ENCODE data around the gene KCNAB2. TPM values are rescaled to one million over a fixed set of nuclear protein-coding genes. Genes with fewer than 3 reads are reported as not detected.

KCNAB2 gene
- total RNA-seq, 1 experiment from 2014 or later, result 3.4 TPM

DNA sequence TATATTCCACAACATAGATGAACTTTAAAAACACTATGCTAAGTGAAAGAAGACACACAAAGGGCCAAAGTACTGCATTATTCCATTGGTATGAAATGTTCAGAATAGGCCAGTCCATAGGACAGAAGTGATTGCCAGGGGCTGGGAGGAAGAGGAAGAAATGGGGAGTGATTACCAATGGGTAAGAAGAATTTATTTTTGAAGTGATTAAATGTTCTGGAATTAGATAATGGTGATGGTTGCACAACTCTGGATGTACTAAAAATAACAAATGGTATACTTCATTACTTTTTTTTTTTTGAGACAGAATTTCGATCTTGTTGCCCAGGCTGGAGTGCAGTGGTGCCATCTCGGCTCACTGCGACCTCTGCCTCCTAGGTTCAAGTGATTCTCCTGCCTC lies 72.7 kb downstream of the KCNAB2 start:
- H3K4me1 ChIP-seq (replicated peaks), result peaks cover 16% of the 10 kb centered on the region
- no peaks in the 10 kb centered on the region for H3K36me3 ChIP-seq
- peaks cover 15% of the 10 kb centered on the region for H3K9me3 ChIP-seq (replicated peaks)
- no peak overlapping the region for H3K27ac ChIP-seq
- no peak overlapping the region for H3K4me3 ChIP-seq
- DNase-seq (ENCODE audit: low read depth in 1 of 2, low spot score in 2 of 2), result no peak
- no peaks in the 10 kb centered on the region for H3K27me3 ChIP-seq (replicated peaks)

DNA sequence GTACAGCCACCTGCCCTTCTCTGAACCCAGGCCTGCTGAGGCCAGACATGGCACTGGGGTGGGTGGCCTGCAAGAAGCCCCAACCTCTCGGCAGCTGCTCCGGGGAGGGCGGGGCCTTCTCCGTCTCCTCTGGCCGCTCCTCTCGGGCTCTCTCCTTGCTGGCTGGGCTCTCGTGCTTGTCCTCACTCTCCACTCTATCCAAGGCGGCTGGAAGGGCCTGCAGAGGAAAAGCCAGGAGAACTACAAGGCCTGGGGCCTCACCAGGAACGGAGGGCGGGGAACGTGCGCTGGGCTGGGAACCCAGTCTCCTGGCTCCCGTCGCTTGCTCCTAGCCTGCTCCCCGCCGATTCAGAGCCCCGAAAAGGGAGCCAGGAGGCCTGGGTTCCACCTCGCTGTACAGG lies 75.3 kb downstream of the KCNAB2 start:
- no peak overlapping the region for H3K27ac ChIP-seq
- peaks cover 15% of the 10 kb centered on the region for H3K9me3 ChIP-seq (replicated peaks)
- H3K4me3 ChIP-seq, result no peak overlapping the region
- H3K36me3 ChIP-seq, result no peaks in the 10 kb centered on the region
- DNase-seq (ENCODE audit: low read depth in 1 of 2, low spot score in 2 of 2), result no peak
- no peaks in the 10 kb centered on the region; the same call in 1 of the 2 replicates for H3K4me1 ChIP-seq (replicated peaks)
- no peaks in the 10 kb centered on the region for H3K27me3 ChIP-seq (replicated peaks)

DNA sequence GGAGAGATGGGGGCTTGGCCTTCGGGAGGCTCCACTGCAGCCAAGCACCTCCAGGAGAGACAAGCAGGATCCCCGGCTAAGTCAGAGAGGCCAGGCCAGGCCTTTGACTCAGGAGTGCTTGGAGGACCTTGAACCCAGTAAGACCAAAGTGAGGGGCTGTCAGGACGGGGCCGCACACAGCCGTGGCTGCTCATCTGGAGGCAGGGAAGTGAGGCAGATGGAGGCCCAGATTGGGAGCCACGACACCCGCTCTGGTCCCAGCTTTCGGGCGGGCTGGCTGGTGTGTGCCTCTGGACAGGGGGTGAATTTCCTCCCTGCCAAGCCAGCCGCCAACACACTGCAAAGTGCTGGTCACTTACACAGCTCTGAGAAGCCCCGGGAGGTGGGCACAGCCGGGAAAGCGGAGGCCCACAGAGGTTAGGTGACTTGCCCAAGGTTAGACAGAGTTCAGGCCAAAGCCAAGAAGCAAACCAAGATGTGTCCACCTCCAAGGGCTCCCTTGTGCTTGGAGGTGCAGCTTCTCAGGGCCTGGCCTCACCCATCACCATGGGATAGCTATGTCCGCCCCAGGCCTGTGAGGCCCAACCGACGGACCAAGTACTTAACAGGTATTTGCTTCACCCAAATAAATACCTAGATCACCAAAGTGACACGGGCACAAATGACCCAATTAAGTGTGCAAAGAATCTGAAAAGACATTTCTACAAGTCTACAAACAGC lies 76.1 kb downstream of the KCNAB2 start:
- Histone ChIP-seq H3K9me3 (replicated peaks) (peaks cover 11% of the 10 kb centered on the region), H3K36me3 (no peaks in the 10 kb centered on the region), H3K27me3 (replicated peaks) (no peaks in the 10 kb centered on the region), H3K27ac (no peak overlapping the region), H3K4me1 (replicated peaks) (no peaks in the 10 kb centered on the region; the same call in 1 of the 2 replicates), H3K4me3 (no peak overlapping the region)
- DNase-seq (ENCODE audit: low read depth in 1 of 2, low spot score in 2 of 2), result no peak

DNA sequence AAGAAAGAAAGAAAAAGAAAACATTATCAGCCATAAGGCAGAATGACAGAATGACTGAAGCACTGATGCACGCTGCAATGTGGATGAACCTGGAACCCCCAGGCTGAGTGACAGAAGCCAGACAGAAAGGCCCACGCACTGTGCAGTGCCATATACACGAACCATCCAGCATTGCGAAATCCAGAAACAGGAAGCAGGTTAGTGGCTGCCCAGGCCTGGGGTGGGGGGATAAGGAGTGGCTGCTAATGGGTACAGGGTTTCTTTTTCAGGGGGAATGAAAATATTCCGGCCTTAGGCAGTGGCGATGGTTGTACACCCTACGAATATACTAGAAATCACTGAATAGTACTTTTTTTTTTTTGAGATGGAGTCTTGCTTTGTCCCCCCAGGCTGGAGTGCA lies 77.4 kb downstream of the KCNAB2 start:
- H3K27ac ChIP-seq, result no peak overlapping the region
- H3K36me3 ChIP-seq, result no peaks in the 10 kb centered on the region
- H3K4me3 ChIP-seq, result no peak overlapping the region
- H3K9me3 ChIP-seq (replicated peaks), result no peaks in the 10 kb centered on the region
- no peaks in the 10 kb centered on the region for H3K27me3 ChIP-seq (replicated peaks)
- no peak for DNase-seq (ENCODE audit: low read depth in 1 of 2, low spot score in 2 of 2)
- H3K4me1 ChIP-seq (replicated peaks), result no peaks in the 10 kb centered on the region

DNA sequence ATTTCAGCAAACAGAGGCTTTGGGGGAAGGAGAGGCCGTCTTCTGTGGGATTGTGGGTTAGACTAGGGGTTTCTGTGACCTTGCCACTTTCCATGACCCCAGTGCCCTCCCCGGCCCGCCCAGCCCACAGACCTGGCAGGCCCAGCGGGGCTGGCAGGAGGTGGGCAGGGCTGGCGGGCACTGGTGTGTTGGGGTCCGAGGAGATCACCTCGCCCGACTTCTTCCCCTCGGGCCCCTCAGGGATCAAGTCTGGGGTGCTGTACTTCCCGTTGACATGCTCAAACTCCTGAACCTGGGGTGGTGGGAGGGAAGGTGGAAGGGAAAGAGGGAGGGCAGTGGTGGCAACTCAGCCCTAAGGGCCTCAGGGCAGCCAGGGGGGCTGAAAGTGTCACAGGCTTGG lies 78.1 kb downstream of the KCNAB2 start:
- no peak overlapping the region for H3K27ac ChIP-seq
- no peak for DNase-seq (ENCODE audit: low read depth in 1 of 2, low spot score in 2 of 2)

DNA sequence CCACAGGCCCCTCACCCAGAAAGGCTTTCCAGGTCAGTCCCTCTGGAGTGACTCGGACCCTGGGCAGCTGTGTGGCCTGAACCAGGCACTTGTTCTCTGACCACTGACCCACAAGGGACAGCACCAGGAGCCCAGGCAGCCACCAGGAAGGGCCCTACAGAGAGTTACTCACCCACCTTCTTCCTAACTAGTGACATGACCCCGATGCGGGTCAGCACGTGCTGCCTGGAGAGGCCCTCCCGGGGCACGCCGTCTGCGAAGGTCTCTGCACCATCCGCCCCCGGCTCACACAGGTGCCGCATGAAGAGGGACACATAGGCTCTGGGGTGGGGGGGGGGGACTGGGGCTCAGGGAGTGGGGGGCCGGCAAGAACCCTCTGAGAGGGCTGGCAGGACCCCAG lies 78.7 kb downstream of the KCNAB2 start:
- Histone ChIP-seq H3K36me3 (no peaks in the 10 kb centered on the region), H3K4me1 (replicated peaks) (no peaks in the 10 kb centered on the region), H3K27ac (no peak overlapping the region), H3K9me3 (replicated peaks) (no peaks in the 10 kb centered on the region), H3K4me3 (no peak overlapping the region), H3K27me3 (replicated peaks) (no peaks in the 10 kb centered on the region)
- no peak for DNase-seq (ENCODE audit: low read depth in 1 of 2, low spot score in 2 of 2)

More for the DNA sequence above, 78.1 kb downstream of the KCNAB2 start:
- Histone ChIP-seq H3K36me3 (no peaks in the 10 kb centered on the region), H3K9me3 (replicated peaks) (no peaks in the 10 kb centered on the region), H3K4me3 (no peak overlapping the region), H3K4me1 (replicated peaks) (no peaks in the 10 kb centered on the region), H3K27me3 (replicated peaks) (no peaks in the 10 kb centered on the region)

DNA sequence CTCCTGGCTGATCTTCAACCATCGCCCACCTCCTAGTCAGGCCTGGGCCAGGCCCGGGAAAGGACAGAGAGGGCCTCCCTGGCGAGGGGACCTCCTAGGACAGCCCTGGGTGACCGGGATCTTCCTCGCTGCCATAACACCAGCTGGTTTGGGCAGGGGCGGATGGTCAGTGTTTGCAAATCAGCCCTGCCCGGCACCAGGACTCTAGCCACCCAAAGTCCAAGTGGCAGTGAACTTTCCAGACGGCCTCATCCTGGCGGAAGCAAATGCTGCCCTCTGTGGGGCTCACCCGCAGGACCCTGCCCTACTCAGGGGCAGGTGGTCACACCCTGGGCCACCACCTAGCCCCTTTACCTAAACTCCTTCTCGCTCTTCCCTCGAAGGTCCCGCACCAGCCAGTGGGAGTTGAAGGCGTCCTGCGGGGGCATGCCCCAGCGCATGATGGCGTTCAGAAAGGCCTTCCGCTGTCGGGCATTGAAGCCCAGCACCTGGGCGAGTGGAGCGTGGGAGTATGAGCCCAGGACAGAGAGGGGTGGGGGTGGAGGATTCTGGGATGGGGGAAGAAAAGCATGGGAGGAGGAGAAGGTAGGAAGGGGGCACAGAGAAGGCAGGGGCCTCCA lies 79.2 kb downstream of the KCNAB2 start:
- Histone ChIP-seq H3K9me3 (replicated peaks) (no peaks in the 10 kb centered on the region), H3K36me3 (no peaks in the 10 kb centered on the region), H3K27me3 (replicated peaks) (no peaks in the 10 kb centered on the region), H3K4me3 (no peak overlapping the region), H3K27ac (no peak overlapping the region), H3K4me1 (replicated peaks) (no peaks in the 10 kb centered on the region)
- no peak for DNase-seq (ENCODE audit: low read depth in 1 of 2, low spot score in 2 of 2)

DNA sequence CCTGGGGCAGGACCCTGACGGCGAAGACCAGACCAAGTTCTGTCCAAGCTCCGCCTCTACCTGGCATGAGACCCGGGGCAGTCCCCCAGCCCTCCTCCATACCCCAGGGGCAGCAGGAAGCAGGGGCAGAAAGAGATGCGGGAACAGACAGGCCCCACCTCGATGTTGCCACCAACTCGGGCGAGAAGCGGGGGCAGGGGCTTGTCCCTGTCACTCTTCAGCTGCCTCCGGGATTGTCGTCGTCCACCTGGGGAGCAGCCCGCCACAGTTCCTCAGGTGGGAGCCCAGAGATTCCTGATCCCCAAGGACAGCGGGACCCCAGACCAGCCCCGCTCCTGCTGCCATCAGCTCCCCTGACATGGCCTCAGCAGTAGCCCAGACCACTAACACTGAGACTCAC lies 79.7 kb downstream of the KCNAB2 start:
- H3K27me3 ChIP-seq (replicated peaks), result no peaks in the 10 kb centered on the region
- H3K27ac ChIP-seq, result no peak overlapping the region
- H3K36me3 ChIP-seq, result no peaks in the 10 kb centered on the region
- H3K9me3 ChIP-seq (replicated peaks), result no peaks in the 10 kb centered on the region
- H3K4me1 ChIP-seq (replicated peaks), result no peaks in the 10 kb centered on the region
- no peak overlapping the region for H3K4me3 ChIP-seq
- DNase-seq (ENCODE audit: low read depth in 1 of 2, low spot score in 2 of 2), result no peak

DNA sequence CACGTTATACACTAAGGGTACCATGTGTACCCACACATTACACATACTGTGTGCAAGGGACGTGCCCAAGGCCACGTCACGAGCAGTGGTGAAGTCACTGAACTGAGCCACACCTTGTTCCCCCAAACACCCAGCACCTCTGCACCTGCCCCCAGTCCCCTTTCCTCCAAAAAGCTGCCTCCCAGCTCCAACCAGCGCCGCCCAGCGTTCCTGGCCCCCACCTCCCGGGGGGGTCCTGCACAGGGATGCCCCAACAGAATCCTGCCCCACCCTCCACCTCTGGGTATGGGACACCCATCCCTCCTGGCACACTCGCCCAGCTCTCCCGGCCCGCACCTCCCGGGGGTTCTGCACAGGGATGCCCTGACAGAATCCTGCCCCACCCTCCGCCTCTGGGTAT lies 80.3 kb downstream of the KCNAB2 start:
- H3K27me3 ChIP-seq (replicated peaks), result no peaks in the 10 kb centered on the region
- H3K4me3 ChIP-seq, result no peak overlapping the region
- no peaks in the 10 kb centered on the region for H3K4me1 ChIP-seq (replicated peaks)
- DNase-seq (ENCODE audit: low read depth in 1 of 2, low spot score in 2 of 2), result no peak
- H3K27ac ChIP-seq, result no peak overlapping the region
- H3K9me3 ChIP-seq (replicated peaks), result no peaks in the 10 kb centered on the region
- H3K36me3 ChIP-seq, result no peaks in the 10 kb centered on the region

DNA sequence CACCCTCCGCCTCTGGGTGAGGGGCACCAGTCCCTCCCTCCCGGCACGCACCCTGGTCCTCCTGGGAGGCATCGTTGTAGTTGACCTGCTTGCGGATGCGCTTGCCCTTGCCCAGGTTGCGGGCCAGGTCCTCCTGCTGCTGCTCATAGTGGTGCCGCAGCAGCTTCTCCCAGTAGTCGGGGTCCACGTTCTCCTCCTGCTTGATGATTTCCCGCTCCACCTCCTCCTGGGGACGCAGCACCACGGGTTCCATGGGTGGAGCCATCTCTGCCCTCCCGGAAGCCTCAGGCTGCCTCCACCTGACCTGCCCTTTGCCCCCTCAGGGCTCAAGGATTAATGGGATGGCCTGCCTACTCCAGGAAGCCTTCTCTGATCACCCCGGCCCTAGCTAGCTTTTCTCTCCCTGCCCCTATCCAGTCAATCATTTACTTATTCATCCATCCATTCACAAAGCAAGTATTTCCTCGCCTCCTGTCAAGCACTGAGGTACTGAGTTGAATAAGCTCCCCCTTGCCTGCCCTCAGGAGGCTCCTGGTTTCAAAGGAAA lies 80.9 kb downstream of the KCNAB2 start:
- Histone ChIP-seq H3K27ac (no peak overlapping the region), H3K27me3 (replicated peaks) (no peaks in the 10 kb centered on the region), H3K4me3 (no peak overlapping the region), H3K4me1 (replicated peaks) (no peaks in the 10 kb centered on the region), H3K9me3 (replicated peaks) (peaks cover 2% of the 10 kb centered on the region; the same call in 1 of the 2 replicates), H3K36me3 (no peaks in the 10 kb centered on the region)
- DNase-seq (ENCODE audit: low read depth in 1 of 2, low spot score in 2 of 2), result no peak

DNA sequence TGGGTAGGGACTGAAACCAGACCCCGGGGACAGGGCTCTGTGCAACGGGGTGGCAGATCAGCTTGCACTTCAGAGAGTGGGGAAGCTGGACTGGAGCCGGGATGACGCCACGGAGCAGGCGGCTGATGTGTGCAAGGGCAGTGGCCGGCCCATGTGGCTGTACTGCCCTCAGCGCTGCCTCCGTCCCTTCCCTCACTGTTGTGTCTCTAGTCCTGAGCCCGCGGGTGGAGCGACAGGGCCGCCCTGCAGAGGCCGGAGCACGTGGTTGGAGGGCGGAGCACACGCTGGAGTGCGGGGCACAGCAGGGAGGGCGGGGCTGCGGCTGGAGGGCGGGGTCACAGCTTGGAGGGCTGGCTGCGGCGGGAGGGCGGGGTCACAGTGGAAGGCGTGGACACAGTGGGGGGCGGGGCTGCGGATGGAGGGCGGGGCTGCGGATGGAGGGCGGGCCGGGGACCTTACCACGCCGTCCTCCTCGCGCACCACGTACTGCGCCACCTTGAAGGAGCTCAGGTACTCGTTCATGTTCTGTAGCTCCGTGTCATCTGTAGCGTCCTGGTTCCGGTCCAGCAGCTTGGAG lies 82.0 kb downstream of the KCNAB2 start:
- no peak for DNase-seq (ENCODE audit: low read depth in 1 of 2, low spot score in 2 of 2)
- H3K4me1 ChIP-seq (replicated peaks), result no peaks in the 10 kb centered on the region
- peaks cover 13% of the 10 kb centered on the region for H3K9me3 ChIP-seq (replicated peaks)
- no peaks in the 10 kb centered on the region for H3K36me3 ChIP-seq
- no peak overlapping the region for H3K27ac ChIP-seq
- no peak overlapping the region for H3K4me3 ChIP-seq
- no peaks in the 10 kb centered on the region for H3K27me3 ChIP-seq (replicated peaks)

DNA sequence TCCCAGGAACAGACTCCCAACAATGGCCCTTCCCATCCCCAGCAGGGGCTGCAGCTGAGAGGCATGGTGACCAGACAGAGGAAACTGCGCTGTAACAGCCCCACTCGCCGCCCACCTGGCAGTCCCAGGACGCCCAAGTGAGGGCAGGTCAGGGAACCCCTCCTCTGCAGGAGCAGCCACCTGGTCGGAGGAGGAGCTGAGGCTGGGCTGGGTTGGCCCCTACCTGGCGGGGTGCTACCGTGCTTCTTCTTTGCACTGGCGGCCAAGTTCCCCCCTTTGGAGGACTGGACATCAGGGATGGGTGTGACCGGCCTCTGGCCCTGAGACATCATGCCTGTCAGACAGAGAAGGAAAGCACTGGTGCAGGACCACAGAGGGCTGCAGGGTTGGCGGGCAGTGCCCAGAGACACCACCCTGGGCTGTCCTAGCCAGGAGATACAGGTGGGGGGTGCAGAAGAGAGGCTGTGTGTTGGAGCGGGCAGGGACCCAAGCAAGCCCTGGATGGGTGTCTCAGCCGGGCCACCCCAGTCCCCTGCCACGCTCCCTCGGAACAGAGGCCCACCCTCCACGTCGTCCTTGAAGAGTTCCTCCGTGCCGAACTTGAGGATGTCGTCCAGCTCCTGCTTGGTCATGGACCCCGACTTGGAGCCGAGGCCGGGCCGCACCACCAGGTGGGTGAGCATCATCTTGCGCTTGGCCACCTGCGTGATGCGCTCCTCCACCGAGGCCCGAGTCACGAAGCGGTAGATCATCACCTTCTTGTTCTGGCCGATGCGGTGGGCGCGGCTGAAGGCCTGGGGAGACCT lies 82.8 kb downstream of the KCNAB2 start:
- H3K4me1 ChIP-seq (replicated peaks), result no peaks in the 10 kb centered on the region
- H3K9me3 ChIP-seq (replicated peaks), result peaks cover 19% of the 10 kb centered on the region
- no peaks in the 10 kb centered on the region for H3K27me3 ChIP-seq (replicated peaks)
- H3K4me3 ChIP-seq, result no peak overlapping the region
- H3K27ac ChIP-seq, result no peak overlapping the region
- no peak for DNase-seq (ENCODE audit: low read depth in 1 of 2, low spot score in 2 of 2)
- H3K36me3 ChIP-seq, result no peaks in the 10 kb centered on the region

DNA sequence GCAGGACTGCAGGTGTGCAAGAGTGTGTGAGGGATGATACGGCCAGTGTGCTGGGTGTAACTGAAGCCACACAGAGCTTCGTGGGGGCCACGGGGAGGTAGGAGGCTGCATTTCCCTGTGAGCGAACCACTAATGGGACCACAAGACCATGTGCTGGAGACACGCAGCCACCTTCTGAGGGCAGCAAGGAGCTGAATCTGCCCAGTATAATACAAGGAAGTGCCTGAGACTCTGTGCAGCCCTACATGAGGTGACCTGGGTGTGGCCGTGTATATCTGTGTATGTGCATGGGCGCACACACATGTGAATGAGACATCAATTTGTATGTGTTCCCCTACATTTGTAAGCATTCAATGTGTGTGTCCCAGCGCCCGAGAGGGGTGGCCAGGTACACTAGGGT lies 83.6 kb downstream of the KCNAB2 start:
- Histone ChIP-seq H3K36me3 (no peaks in the 10 kb centered on the region), H3K4me1 (replicated peaks) (no peaks in the 10 kb centered on the region), H3K27ac (no peak overlapping the region), H3K9me3 (replicated peaks) (peaks cover 19% of the 10 kb centered on the region), H3K27me3 (replicated peaks) (no peaks in the 10 kb centered on the region), H3K4me3 (no peak overlapping the region)
- no peak for DNase-seq (ENCODE audit: low read depth in 1 of 2, low spot score in 2 of 2)
